ENCODE measurements around the gene THRB. TPM values are rescaled to one million over a fixed set of nuclear protein-coding genes. Genes with fewer than 3 reads are reported as not detected.

The THRB gene
- total RNA-seq, 1 experiment from 2014 or later: 5.8 TPM

DNA sequence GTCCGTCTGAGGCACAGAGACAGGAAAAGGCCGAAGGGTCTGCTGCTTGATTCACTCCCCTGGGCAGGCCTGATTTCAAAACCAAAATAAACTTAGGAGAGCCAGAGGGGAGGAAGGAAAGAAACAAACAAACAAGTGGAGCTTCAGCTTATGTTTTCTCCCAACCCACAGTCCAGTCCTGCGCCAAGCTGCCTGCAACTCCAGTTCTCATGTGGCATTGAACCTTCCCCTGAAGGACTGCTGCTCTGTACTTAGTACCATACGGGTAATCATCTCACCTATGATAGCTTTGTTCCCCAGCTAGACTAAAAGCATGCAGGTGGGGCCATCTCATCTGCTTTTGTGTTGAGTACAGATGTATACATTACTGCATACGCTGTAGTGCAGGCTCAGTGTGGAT lies 236.4 kb downstream of the THRB start:
- ATAC-seq: no peak
- H3K27me3 Mint-ChIP-seq (ENCODE audit: low read depth): no peaks in the 10 kb centered on the region
- TF ChIP-seq, protein P1, sequence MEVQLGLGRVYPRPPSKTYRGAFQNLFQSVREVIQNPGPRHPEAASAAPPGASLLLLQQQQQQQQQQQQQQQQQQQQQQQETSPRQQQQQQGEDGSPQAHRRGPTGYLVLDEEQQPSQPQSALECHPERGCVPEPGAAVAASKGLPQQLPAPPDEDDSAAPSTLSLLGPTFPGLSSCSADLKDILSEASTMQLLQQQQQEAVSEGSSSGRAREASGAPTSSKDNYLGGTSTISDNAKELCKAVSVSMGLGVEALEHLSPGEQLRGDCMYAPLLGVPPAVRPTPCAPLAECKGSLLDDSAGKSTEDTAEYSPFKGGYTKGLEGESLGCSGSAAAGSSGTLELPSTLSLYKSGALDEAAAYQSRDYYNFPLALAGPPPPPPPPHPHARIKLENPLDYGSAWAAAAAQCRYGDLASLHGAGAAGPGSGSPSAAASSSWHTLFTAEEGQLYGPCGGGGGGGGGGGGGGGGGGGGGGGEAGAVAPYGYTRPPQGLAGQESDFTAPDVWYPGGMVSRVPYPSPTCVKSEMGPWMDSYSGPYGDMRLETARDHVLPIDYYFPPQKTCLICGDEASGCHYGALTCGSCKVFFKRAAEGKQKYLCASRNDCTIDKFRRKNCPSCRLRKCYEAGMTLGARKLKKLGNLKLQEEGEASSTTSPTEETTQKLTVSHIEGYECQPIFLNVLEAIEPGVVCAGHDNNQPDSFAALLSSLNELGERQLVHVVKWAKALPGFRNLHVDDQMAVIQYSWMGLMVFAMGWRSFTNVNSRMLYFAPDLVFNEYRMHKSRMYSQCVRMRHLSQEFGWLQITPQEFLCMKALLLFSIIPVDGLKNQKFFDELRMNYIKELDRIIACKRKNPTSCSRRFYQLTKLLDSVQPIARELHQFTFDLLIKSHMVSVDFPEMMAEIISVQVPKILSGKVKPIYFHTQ (CRISPR knock-in tag; IDR thresholded peaks at IDR 0.05): no peak
- TF ChIP-seq NFE2L1 (CRISPR knock-in tag; IDR thresholded peaks at IDR 0.05) (no peak), NR1H2 (CRISPR knock-in tag; IDR thresholded peaks at IDR 0.05) (no peak), NR2C2 (CRISPR knock-in tag; IDR thresholded peaks at IDR 0.05) (no peak), ARID4B (CRISPR knock-in tag; IDR thresholded peaks at IDR 0.05; ENCODE audit: borderline replicate concordance) (no peak), TCF7 (CRISPR knock-in tag; IDR thresholded peaks at IDR 0.05; ENCODE audit: low read depth) (no peak), NFYB (CRISPR knock-in tag; conservative IDR thresholded peaks at IDR 0.05; ENCODE audit: low read depth) (no peak), FOXP1 (CRISPR knock-in tag; IDR thresholded peaks at IDR 0.05; ENCODE audit: borderline replicate concordance) (no peak), RELA (CRISPR knock-in tag; IDR thresholded peaks at IDR 0.05; ENCODE audit: borderline replicate concordance) (no peak), PRRX2 (CRISPR knock-in tag; IDR thresholded peaks at IDR 0.05) (no peak), USF1 (CRISPR knock-in tag; IDR thresholded peaks at IDR 0.05) (no peak), ZNF396 (CRISPR knock-in tag; IDR thresholded peaks at IDR 0.05; ENCODE audit: borderline replicate concordance) (no peak)
- TF ChIP-seq, protein P2, sequence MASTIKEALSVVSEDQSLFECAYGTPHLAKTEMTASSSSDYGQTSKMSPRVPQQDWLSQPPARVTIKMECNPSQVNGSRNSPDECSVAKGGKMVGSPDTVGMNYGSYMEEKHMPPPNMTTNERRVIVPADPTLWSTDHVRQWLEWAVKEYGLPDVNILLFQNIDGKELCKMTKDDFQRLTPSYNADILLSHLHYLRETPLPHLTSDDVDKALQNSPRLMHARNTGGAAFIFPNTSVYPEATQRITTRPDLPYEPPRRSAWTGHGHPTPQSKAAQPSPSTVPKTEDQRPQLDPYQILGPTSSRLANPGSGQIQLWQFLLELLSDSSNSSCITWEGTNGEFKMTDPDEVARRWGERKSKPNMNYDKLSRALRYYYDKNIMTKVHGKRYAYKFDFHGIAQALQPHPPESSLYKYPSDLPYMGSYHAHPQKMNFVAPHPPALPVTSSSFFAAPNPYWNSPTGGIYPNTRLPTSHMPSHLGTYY (CRISPR knock-in tag; IDR thresholded peaks at IDR 0.05): no peak
- TF ChIP-seq, protein P3, sequence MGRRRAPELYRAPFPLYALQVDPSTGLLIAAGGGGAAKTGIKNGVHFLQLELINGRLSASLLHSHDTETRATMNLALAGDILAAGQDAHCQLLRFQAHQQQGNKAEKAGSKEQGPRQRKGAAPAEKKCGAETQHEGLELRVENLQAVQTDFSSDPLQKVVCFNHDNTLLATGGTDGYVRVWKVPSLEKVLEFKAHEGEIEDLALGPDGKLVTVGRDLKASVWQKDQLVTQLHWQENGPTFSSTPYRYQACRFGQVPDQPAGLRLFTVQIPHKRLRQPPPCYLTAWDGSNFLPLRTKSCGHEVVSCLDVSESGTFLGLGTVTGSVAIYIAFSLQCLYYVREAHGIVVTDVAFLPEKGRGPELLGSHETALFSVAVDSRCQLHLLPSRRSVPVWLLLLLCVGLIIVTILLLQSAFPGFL (CRISPR knock-in tag; IDR thresholded peaks at IDR 0.05; ENCODE audit: borderline replicate concordance): no peak
- TF ChIP-seq, protein P4, sequence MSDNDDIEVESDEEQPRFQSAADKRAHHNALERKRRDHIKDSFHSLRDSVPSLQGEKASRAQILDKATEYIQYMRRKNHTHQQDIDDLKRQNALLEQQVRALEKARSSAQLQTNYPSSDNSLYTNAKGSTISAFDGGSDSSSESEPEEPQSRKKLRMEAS (CRISPR knock-in tag; IDR thresholded peaks at IDR 0.05): no peak
- TF ChIP-seq, protein P5, sequence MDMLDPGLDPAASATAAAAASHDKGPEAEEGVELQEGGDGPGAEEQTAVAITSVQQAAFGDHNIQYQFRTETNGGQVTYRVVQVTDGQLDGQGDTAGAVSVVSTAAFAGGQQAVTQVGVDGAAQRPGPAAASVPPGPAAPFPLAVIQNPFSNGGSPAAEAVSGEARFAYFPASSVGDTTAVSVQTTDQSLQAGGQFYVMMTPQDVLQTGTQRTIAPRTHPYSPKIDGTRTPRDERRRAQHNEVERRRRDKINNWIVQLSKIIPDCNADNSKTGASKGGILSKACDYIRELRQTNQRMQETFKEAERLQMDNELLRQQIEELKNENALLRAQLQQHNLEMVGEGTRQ (CRISPR knock-in tag; IDR thresholded peaks at IDR 0.05): no peak

More for the DNA sequence above, 236.4 kb downstream of the THRB start:
- POLR2A ChIA-PET: no interaction called here
- H3K4me1 Mint-ChIP-seq: no peaks in the 10 kb centered on the region
- no peaks in the 10 kb centered on the region for H3K9me3 Mint-ChIP-seq
- DNase-seq (ENCODE audit: low spot score): no peak
- CTCF ChIA-PET: interaction anchor here (1.8 kb wide), 1 partner anchor 72 kb away, joined by 5 read pairs; no protein-coding TSS in a partner anchor
- H3K27ac Mint-ChIP-seq: no peak overlapping the region
- H3K36me3 Mint-ChIP-seq: no peaks in the 10 kb centered on the region
- no peak overlapping the region for H3K4me3 Mint-ChIP-seq
